HepG2 (cell line): ENCODE data around the gene URAD. TPM values are rescaled to one million over a fixed set of nuclear protein-coding genes. Genes with fewer than 3 reads are reported as not detected.
A peak's percentile ranks its signal among the peaks of the same experiment; 100 is the strongest.

Experiments
- ATAC-seq: fragments of 200-7000 bp; cut with Tn5 transposase; 3 replicates; pipeline ENCODE4 v1.9.1; 2020; ENCODE audit warnings: mild to moderate bottlenecking, moderate library complexity
- BruUV-seq: library from RNA; stranded (reverse); fragments of 400-500 nt; replicated peaks from 2 replicates; lab custom pipeline; 2021; lab: Mats Ljungman, UMichigan
- CTCF ChIA-PET: fragments of 300-600 bp; formaldehyde crosslinking; extraction: SDS; loops from one replicate; lab custom pipeline; 2021; ENCODE audit warnings: low total read pairs, inconsistent platforms, low intra/inter-chr PET ratio; lab: Yijun Ruan, JAX
- POLR2A ChIA-PET: fragments of 350-600 bp; sonication (Branson Sonifier 250); formaldehyde crosslinking; loops from one replicate; lab custom pipeline; 2020; ENCODE audit warnings: antibody characterized with exemption, inconsistent platforms; lab: Yijun Ruan, JAX
- DNase-seq: peaks from one replicate; pipeline ENCODE4 v3.0.0-alpha.2; 2015; ENCODE audit warnings: low spot score
- FAIRE-seq: peaks from 3 replicates; lab custom pipeline; 2011; peaks lifted over from hg19 to GRCh38; lab: Jason Lieb, UNC
- H2AFZ ChIP-seq: one replicate; pipeline ENCODE4 v1.6.1; 2011; ENCODE audit warnings: low read length, inconsistent platforms
- H3K27ac ChIP-seq: fragments of 300-600 bp; 3 replicates; pipeline ENCODE4 v1.8.0; 2011; ENCODE audit warnings: mixed run types, mild to moderate bottlenecking, mixed read lengths, low read length, inconsistent platforms; ENCODE audit not compliant: insufficient read depth; ENCODE audit errors: extremely low read length
- H3K27me3 ChIP-seq, 2 experiments: fragments of 200-600 bp in 1 of 2; 2 replicates in 1 of 2; 3 replicates in 1 of 2; pipeline versions ENCODE4 v1.6.0 to v1.8.0; 2011; ENCODE audit warnings: low read length in 2 of 2, mild to moderate bottlenecking in 2 of 2, moderate library complexity in 2 of 2, inconsistent platforms in 1 of 2; ENCODE audit not compliant: insufficient read depth in 2 of 2, control insufficient read depth in 1 of 2
- H3K36me3 ChIP-seq, 2 experiments: fragments of 200-600 bp in 1 of 2; replicated peaks in 1 of 2; 2 replicates in 1 of 2; 3 replicates in 1 of 2; pipeline versions ENCODE4 v1.5.1 to v1.8.0; 2011; ENCODE audit warnings: low read length in 2 of 2, inconsistent platforms in 1 of 2; ENCODE audit not compliant: insufficient read depth in 2 of 2, control insufficient read depth in 1 of 2
- H3K4me1 ChIP-seq: 2 replicates; pipeline ENCODE4 v1.5.1; 2012; ENCODE audit warnings: low read length, inconsistent platforms; ENCODE audit not compliant: insufficient read depth
- H3K4me2 ChIP-seq: 2 replicates; pipeline ENCODE4 v1.6.0; 2011; ENCODE audit warnings: low read depth, low read length, inconsistent platforms
- H3K4me3 ChIP-seq, 3 experiments: fragments of 200-600 bp in 1 of 3; sonication (generic), shearing (Covaris generic) in 1 of 3; replicated peaks in 1 of 3; 2 replicates each; pipeline ENCODE4 v1.5.1; 2011 to 2016; ENCODE audit warnings: low read length in 3 of 3, inconsistent platforms in 2 of 3, low read depth in 2 of 3, mild to moderate bottlenecking in 2 of 3, control low read depth in 1 of 3, mixed read lengths in 1 of 3; ENCODE audit not compliant: insufficient read depth in 1 of 3
- H3K79me2 ChIP-seq: one replicate; pipeline ENCODE4 v1.6.1; 2011; ENCODE audit warnings: low read length, inconsistent platforms; ENCODE audit not compliant: insufficient read depth
- H3K9ac ChIP-seq: 2 replicates; pipeline ENCODE4 v1.6.0; 2011; ENCODE audit warnings: mild to moderate bottlenecking, low read depth, low read length, inconsistent platforms; ENCODE audit not compliant: insufficient read depth
- H3K9me3 ChIP-seq: 2 replicates; pipeline ENCODE4 v1.5.1; 2012; ENCODE audit warnings: mild to moderate bottlenecking, low read length
- H4K20me1 ChIP-seq: 2 replicates; pipeline ENCODE4 v1.6.0; 2011; ENCODE audit warnings: inconsistent platforms, mild to moderate bottlenecking, low read length, moderate library complexity; ENCODE audit not compliant: insufficient read depth
- AHR ChIP-seq: IDR thresholded peaks from 2 replicates; pipeline ENCODE4 v1.6.1; 2018; ENCODE audit warnings: missing genetic modification reagents, missing compliant biosample characterization
- FOXK2 ChIP-seq: fragments of 450-650 bp; IDR thresholded peaks from 2 replicates; pipeline ENCODE4 v1.6.1; 2016
- FOXP4 ChIP-seq: sonication (generic); formaldehyde crosslinking; IDR thresholded peaks from 2 replicates; pipeline ENCODE4 v1.4.0; 2020; ENCODE audit warnings: missing genetic modification reagents
- KDM5A ChIP-seq: fragments of 200-600 bp; sonication (generic); IDR thresholded peaks from 2 replicates; pipeline ENCODE4 v1.7.0; 2018; ENCODE audit warnings: antibody characterized with exemption, mild to moderate bottlenecking, low read length, borderline replicate concordance
- KDM5B ChIP-seq: sonication (generic); formaldehyde crosslinking; IDR thresholded peaks from 2 replicates; pipeline ENCODE4 v1.4.0; 2020; ENCODE audit warnings: missing genetic modification reagents, mild to moderate bottlenecking, borderline replicate concordance
- KLF12 ChIP-seq: sonication (generic); formaldehyde crosslinking; IDR thresholded peaks from 2 replicates; pipeline ENCODE4 v1.4.0; 2020; ENCODE audit warnings: missing genetic modification reagents, borderline replicate concordance
- MAFG ChIP-seq: sonication (generic); formaldehyde crosslinking; IDR thresholded peaks from 2 replicates; pipeline ENCODE4 v1.5.1; 2020; ENCODE audit warnings: mild to moderate bottlenecking, missing genetic modification reagents
- MATR3 ChIP-seq: sonication (generic); formaldehyde crosslinking; IDR thresholded peaks from 2 replicates; pipeline ENCODE4 v1.4.0; 2020; ENCODE audit warnings: missing genetic modification reagents
- ONECUT2 ChIP-seq: sonication (generic); formaldehyde crosslinking; IDR thresholded peaks from 2 replicates; pipeline ENCODE4 v1.4.0; 2020; ENCODE audit warnings: missing genetic modification reagents
- REL ChIP-seq: sonication (generic); formaldehyde crosslinking; conservative IDR thresholded peaks from 2 replicates; pipeline ENCODE4 v1.8.0; 2022; ENCODE audit warnings: mild to moderate bottlenecking, missing genetic modification reagents, moderate library complexity
- SIX4 ChIP-seq: sonication (generic); formaldehyde crosslinking; IDR thresholded peaks from 2 replicates; pipeline ENCODE4 v1.4.0; 2020; ENCODE audit warnings: missing genetic modification reagents
- ZNF160 ChIP-seq: sonication (generic); formaldehyde crosslinking; IDR thresholded peaks from 2 replicates; pipeline ENCODE4 v1.8.0; 2022; ENCODE audit warnings: mild to moderate bottlenecking, inconsistent platforms, missing genetic modification reagents
- ZNF451 ChIP-seq: sonication (generic); formaldehyde crosslinking; IDR thresholded peaks from 2 replicates; pipeline ENCODE4 v1.5.0; 2020; ENCODE audit warnings: mild to moderate bottlenecking, missing genetic modification reagents
- ZNF547 ChIP-seq: sonication (generic); formaldehyde crosslinking; IDR thresholded peaks from 2 replicates; pipeline ENCODE4 v1.5.1; 2020; ENCODE audit warnings: mild to moderate bottlenecking, missing genetic modification reagents
- ZNF616 ChIP-seq: sonication (generic); formaldehyde crosslinking; IDR thresholded peaks from 2 replicates; pipeline ENCODE4 v1.5.0; 2020; ENCODE audit warnings: low read depth, mild to moderate bottlenecking, missing genetic modification reagents
- ZNF737 ChIP-seq: sonication (generic); formaldehyde crosslinking; IDR thresholded peaks from 2 replicates; pipeline ENCODE4 v1.5.0; 2020; ENCODE audit warnings: missing genetic modification reagents, mild to moderate bottlenecking, borderline replicate concordance
- ZNF75D ChIP-seq: sonication (generic); formaldehyde crosslinking; IDR thresholded peaks from 2 replicates; pipeline ENCODE4 v1.8.1; 2023; ENCODE audit warnings: missing genetic modification reagents, mild to moderate bottlenecking, borderline replicate concordance
- WGBS: methylation state at CpG from one replicate; pipeline ENCODE4 v1.1.6; 2017; ENCODE audit warnings: low lambda C conversion rate; 5-methylcytosine and 5-hydroxymethylcytosine counted together
- in situ Hi-C: cut with HindIII; loops from 2 replicates; pipeline ENCODE4 v1.10.0; 2017; ENCODE audit warnings: low pct_unique_long_range_greater_than_20kb; ENCODE audit not compliant: extremely low pct_ligation_motif_present
- intact Hi-C: fragments of 100-400 bp; cut with micrococcal nuclease; formaldehyde crosslinking; loops from one replicate; pipeline ENCODE4 v1.10.0; 2022; ENCODE audit not compliant: unreplicated experiment
- polyA plus RNA-seq, 8 experiments: library from polyadenylated mRNA; depleted of rRNA in 3 of 8; stranded (reverse) in 7 of 8; unstranded in 1 of 8; fragments of >200 nt; fragmentation: Illumina TruSeq in 4 of 8; extraction: Trizol in 4 of 8; gene quantifications; 2 replicates each; pipeline versions ENCODE4 v1.2.1 to v1.2.3, GENCODE V29; 2011 to 2016; ENCODE audit warnings: low read depth in 4 of 8, missing spikeins in 1 of 8, mixed read lengths in 1 of 8; ENCODE audit not compliant: insufficient read depth in 1 of 8
- total RNA-seq, 5 experiments: library from RNA; depleted of rRNA; stranded (reverse); fragments of >200 nt; fragmentation: Illumina TruSeq; extraction: Trizol; gene quantifications; 2 replicates each; pipeline ENCODE4 v1.2.3, GENCODE V29; 2016; ENCODE audit warnings: low read depth in 1 of 5
- TF ChIP-seq, protein P1 (sequence below): sonication (generic); formaldehyde crosslinking; IDR thresholded peaks from 2 replicates; pipeline ENCODE4 v1.4.0; 2020; ENCODE audit warnings: missing genetic modification reagents
- TF ChIP-seq, protein P2 (sequence below): sonication (generic); formaldehyde crosslinking; IDR thresholded peaks from 2 replicates; pipeline ENCODE4 v1.4.0; 2020; ENCODE audit warnings: missing genetic modification reagents
- TF ChIP-seq, protein P3 (sequence below): sonication (generic); formaldehyde crosslinking; IDR thresholded peaks from 2 replicates; pipeline ENCODE4 v1.4.0; 2020; ENCODE audit warnings: mild to moderate bottlenecking, missing genetic modification reagents

URAD gene
- total and polyA plus RNA-seq, 2 of the 13 experiments (the other 11 are each of a cell fraction or from before 2014, with no cell fraction given): not detected

- H2AFZ ChIP-seq: no peak overlapping the region
- peaks cover 8% of the 10 kb centered on the region; the same call in 1 of the 2 replicates for H3K4me1 ChIP-seq
- H3K27me3 ChIP-seq: no peaks in the 10 kb centered on the region
- in situ Hi-C loops (no loop called here), intact Hi-C loops (no loop called here)
- 25% methylated on average over 5 of the region's 5 CpGs for WGBS
- POLR2A ChIA-PET: no interaction called here
- no peaks in the 10 kb centered on the region for H4K20me1 ChIP-seq
- CTCF ChIA-PET: no interaction called here
- peak; percentile 57 for ATAC-seq
- no peaks in the 10 kb centered on the region for H3K36me3 ChIP-seq
- H3K79me2 ChIP-seq: no peaks in the 10 kb centered on the region
- TF ChIP-seq MATR3 (CRISPR knock-in tag) (no peak), SIX4 (CRISPR knock-in tag) (no peak), FOXP4 (no peak), KLF12 (CRISPR knock-in tag) (no peak), ZNF451 (CRISPR knock-in tag) (no peak), ZNF75D (CRISPR knock-in tag) (no peak), REL (CRISPR knock-in tag) (no peak), ONECUT2 (CRISPR knock-in tag) (no peak), AHR (CRISPR knock-in tag) (no peak), FOXK2 (no peak), ZNF160 (CRISPR knock-in tag) (no peak), KDM5B (CRISPR knock-in tag) (no peak), ZNF737 (CRISPR knock-in tag) (no peak), ZNF547 (CRISPR knock-in tag) (no peak), ZNF616 (CRISPR knock-in tag) (no peak), MAFG (CRISPR knock-in tag) (no peak), KDM5A (no peak)
- TF ChIP-seq, protein P1, sequence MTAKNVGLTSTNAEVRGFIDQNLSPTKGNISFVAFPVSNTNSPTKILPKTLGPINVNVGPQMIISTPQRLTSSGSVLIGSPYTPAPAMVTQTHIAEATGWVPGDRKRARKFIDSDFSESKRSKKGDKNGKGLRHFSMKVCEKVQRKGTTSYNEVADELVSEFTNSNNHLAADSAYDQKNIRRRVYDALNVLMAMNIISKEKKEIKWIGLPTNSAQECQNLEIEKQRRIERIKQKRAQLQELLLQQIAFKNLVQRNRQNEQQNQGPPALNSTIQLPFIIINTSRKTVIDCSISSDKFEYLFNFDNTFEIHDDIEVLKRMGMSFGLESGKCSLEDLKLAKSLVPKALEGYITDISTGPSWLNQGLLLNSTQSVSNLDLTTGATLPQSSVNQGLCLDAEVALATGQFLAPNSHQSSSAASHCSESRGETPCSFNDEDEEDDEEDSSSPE (CRISPR knock-in tag): no peak
- TF ChIP-seq, protein P2, sequence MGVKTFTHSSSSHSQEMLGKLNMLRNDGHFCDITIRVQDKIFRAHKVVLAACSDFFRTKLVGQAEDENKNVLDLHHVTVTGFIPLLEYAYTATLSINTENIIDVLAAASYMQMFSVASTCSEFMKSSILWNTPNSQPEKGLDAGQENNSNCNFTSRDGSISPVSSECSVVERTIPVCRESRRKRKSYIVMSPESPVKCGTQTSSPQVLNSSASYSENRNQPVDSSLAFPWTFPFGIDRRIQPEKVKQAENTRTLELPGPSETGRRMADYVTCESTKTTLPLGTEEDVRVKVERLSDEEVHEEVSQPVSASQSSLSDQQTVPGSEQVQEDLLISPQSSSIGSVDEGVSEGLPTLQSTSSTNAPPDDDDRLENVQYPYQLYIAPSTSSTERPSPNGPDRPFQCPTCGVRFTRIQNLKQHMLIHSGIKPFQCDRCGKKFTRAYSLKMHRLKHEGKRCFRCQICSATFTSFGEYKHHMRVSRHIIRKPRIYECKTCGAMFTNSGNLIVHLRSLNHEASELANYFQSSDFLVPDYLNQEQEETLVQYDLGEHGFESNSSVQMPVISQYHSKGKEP (CRISPR knock-in tag): no peak
- TF ChIP-seq, protein P3, sequence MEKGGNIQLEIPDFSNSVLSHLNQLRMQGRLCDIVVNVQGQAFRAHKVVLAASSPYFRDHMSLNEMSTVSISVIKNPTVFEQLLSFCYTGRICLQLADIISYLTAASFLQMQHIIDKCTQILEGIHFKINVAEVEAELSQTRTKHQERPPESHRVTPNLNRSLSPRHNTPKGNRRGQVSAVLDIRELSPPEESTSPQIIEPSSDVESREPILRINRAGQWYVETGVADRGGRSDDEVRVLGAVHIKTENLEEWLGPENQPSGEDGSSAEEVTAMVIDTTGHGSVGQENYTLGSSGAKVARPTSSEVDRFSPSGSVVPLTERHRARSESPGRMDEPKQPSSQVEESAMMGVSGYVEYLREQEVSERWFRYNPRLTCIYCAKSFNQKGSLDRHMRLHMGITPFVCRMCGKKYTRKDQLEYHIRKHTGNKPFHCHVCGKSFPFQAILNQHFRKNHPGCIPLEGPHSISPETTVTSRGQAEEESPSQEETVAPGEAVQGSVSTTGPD (CRISPR knock-in tag): no peak
- TF ChIP-seq, all 625 proteins: peak for 0
- no peaks in the 10 kb centered on the region for H3K9me3 ChIP-seq
- H3K27ac ChIP-seq: no peak overlapping the region
- FAIRE-seq: no peak
- BruUV-seq: no TSS peak
- H3K9ac ChIP-seq: no peak overlapping the region
- no peak overlapping the region for H3K4me3 ChIP-seq
- H3K4me2 ChIP-seq: no peak overlapping the region
- DNase-seq: no peak
Observed at GRCh38 chr13:28000567-28000966, 12.1 kb upstream of the URAD start.
